ENCODE results near the gene MYL5.
"Not testable (repeated sequence)": the region's sequence is repeated elsewhere in the genome, so short reads cannot be mapped to it uniquely, and the experiment has no call there.

The MYL5 gene, protein sequence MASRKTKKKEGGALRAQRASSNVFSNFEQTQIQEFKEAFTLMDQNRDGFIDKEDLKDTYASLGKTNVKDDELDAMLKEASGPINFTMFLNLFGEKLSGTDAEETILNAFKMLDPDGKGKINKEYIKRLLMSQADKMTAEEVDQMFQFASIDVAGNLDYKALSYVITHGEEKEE

DNA sequence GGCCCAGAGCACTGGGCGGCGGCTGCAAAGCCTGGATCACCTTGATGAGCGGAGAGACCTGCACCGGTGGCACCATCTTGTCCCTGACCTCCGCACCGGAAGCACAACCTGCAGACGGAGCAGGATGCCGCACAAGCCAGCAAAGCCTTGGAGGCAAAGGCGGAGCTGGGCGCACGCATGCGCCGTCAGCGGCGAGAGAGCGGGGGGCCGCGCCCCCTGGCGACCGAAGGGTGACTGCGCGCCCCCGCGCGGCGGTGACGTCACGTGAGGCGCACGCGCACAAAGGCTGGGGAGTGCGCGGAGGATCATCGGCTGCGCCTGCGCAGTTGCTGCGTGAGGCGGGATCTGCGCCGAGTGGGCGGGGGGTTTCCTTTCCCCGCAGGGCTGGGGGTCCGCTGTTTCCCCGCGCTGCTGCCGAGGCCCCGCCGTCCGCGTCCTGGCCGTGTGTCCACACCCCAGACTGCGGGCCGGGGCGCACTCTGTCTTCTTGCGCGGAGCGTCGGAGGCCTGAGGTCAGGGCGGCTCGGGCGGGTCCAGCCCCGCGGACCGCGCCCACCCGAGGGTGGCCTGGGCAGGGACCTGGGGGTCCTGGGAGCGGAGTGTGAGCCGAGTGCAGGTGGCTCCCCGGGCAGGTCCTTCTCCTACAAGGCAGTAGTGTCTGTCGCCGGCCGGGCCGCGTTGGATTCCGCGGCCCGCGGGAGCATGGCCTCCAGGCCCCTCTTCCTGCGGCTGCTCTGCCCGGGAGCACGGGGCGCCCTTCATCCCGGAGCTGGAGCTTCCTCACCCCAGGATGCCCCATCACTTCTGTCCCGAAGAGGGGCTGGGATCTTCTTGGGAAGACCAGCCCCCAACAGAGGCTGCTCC lies at the start of gene MYL5, which contains the start of gene ATP5ME:
Gene MYL5, plus strand, starts transcription at position 371 of the 864 bp plus-strand sequence. CDS start 3,485 bp downstream, outside the sequence.
Gene ATP5ME, minus strand, starts transcription at position 105 of the 864 bp plus-strand sequence. Its CDS starts 29 bp downstream, at position 76.
- DNase-seq = peak in 55 of 56 donors; percentile 77 to 97 (median 92)

DNA sequence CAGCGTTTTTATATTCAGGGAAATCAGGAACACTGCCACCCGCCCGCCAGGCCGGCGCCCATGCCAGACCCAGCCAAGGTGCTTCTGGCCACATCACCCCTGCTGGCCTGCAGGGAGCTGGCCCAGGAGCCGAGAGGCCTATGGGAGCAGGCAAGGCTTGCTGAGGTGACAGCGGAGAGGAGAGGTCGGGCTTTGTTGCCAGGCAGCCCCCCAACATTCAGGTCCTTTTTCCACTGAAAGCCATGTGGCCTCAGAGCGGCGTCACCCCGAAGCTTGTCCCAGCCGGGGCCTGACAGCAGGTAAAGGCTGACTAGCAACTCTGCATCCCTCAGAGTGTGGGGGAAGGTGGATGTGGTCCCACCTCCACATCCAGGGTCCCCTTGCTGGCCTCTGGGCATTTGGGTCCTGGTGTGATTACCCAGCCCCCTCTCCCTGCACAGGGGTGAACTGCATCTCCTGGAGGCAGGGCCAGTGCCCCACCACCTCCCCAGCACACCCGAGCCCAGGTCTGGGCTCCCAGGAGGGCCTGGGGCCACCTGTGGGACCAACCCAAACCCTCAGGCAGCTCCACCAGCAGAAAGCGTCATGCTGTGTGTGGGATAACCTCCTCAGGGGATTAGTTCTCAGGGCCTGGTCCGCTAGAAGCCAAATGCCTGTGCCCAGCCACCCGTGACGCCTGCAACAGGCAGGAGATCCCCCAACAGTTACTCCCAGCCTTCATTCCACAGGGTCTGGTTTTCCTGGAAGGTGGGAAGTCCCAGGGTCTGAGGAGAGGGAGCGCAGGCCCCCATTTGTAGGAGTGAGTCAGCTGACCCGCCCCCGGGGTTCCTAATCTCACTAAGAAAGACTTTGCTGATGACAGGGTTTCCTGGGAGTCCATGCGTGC lies 49.4 kb upstream of the MYL5 start, which contains the start of gene PDE6B:
Gene PDE6B, plus strand, starts transcription at position 869 of the 886 bp plus-strand sequence. CDS start 54 bp downstream, outside the sequence.
- DNase-seq = no peak

DNA sequence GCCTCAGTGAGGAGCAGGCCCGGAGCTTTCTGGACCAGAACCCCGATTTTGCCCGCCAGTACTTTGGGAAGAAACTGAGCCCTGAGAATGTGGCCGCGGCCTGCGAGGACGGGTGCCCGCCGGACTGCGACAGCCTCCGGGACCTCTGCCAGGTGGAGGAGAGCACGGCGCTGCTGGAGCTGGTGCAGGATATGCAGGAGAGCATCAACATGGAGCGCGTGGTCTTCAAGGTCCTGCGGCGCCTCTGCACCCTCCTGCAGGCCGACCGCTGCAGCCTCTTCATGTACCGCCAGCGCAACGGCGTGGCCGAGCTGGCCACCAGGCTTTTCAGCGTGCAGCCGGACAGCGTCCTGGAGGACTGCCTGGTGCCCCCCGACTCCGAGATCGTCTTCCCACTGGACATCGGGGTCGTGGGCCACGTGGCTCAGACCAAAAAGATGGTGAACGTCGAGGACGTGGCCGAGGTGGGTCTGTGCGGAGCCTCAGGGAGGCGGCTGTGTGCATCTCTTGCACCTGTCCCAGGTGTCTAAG lies 48.6 kb upstream of the MYL5 start:
- DNase-seq = no peak

DNA sequence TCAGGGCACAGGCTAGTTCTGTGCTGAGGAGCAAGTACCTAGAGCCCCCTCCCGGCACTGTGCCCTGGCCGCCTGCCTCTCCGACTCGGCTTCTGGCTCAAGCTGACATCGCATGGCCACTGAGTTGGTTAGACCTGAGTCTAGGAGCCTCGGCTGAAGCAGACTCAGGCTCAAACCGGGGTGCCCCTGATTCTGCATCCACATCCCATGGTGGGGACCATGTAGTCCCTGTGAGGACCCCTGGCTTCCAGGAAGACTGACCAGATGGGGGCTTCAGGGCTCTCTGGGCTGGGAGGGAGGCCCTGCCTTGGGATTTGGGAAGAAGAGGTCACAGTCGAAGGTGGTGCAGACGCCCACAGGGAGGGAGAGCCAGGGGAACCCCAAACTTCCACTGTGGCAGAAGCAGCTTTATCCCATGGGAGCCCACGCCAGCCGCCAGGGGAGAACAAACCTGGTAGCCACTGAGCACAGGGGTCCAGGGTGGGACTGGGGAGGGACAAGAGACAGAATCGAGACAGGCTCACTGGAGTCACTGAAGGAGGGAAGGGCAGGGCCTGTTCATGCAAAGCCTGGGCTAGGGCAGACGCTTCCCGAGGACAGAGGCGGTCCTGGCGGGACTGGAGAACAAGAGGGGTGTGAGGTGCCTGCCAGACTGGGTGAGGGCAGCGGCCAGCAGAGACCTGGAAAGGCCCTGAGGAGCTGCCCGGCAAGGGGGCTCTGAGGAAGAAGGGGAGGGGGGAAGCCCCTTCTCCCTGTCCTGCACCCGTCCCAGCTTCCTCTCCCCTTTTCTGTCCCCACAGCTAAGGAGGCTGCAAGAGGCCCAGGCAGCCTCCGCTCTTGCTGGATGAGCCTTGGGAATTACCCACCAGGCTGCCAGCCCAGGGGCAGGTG lies 47.9 kb upstream of the MYL5 start:
- no peak for DNase-seq

DNA sequence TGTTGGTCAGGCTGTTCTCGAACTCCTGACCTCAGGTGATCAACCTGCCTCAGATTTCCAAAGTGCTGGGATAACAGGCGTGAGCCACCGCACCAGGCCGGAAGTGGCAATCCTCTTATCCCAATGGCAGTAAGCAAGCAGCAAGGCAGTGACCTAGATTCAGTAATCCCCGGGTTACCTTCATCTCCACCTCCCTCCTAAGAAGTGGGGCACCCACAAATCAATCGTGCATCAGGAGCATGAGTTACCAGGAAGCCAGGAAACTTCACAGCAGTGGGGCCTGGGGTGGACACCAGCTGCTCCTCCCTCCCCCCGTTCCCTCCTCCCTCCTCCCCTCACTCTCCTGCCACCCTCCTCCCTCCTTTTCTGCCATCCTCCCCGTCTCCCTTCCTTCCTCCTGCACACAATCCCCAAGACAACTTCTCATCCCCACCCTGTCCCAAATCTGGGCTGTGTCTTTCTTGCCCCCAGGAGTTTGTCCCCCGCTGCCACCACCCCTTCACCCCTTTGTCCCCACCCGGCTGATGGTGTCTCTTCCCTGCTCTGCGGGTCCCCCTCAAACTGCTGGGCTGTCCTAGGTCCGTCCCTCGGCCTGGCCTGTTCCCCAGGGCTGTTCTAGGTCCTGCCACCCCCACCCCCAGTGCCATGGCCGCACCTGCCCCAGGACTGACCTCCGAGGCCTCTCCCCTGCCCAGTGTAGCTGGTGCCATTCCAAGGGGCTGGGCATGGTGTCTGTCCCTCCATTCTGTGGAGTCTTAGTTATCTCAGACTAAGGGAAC lies 46.8 kb upstream of the MYL5 start:
- no peak for DNase-seq

DNA sequence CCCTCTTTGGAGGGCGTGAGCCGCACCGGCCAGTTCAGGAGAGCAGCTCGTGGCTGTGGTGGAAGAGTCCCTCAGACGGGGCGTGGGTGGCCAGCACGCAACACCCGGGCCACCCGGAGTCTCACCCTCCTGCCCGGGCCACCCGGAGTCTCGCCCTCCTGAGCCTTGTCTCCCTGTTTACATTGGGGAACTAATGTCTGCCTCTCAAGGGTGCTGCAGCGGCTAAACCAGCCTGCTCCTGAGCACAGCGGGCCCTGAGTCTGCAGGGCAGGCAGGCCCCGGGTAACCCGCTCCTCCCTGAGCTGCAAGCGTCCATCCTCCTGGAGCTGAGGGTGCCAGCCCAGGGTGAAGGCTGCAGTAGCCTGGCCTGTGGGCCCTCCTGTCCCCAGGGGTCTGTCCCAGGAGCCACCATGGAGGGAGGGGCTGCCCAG lies 46.0 kb upstream of the MYL5 start:
- no peak for DNase-seq

DNA sequence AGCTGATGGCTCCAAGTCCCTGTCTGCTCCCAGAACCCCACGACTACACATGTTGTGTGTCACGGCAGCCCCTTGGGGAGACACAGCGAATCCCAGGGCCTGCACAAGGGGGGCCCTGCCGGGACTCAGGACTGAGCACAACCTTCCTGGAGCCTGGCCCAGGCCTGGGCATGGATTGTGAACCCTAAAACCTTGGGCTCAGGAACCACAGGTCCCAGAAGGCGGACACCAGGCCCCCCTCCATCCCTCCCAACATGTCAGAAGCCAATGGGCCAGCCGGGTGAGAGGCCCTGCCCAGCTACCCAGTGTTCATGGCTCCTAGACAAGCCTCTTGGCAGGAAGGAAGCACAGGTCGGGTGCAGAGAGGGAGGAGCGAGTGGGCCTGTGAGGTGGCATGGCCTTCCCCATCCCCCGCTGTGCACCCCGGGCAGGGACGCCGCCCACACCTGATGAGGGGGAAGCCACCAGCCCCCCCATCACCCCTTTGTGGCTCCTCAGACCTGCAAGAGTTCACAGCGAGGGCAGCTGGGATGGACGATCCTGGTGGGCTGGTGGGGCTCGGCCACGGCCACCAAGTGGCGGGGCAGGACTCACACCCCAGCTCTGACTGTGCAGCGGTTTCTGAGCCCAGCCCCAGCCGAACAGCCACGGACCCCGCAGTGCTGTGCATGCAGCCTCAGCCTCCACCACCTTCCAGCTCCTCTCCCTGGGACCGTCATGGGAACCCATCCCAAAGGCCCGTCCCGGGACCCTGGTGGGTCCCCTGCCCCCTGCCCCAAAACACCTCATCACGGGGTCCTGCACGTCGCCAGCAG lies 45.3 kb upstream of the MYL5 start:
- no peak for DNase-seq

DNA sequence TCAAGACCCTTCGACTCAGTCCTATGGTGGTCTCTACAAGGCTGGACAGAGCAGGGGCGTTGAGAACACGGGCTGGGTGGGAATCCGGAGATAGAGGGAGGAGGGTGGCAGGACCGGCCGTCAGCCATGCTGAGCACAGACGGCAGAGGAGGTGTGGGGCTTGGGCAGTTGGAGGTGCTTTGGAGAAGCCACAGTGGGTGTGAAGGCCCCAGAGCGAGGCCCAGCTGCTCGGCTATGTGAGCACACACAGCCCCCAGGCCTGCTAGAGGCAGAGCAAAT lies 44.8 kb upstream of the MYL5 start:
- DNase-seq = no peak

DNA sequence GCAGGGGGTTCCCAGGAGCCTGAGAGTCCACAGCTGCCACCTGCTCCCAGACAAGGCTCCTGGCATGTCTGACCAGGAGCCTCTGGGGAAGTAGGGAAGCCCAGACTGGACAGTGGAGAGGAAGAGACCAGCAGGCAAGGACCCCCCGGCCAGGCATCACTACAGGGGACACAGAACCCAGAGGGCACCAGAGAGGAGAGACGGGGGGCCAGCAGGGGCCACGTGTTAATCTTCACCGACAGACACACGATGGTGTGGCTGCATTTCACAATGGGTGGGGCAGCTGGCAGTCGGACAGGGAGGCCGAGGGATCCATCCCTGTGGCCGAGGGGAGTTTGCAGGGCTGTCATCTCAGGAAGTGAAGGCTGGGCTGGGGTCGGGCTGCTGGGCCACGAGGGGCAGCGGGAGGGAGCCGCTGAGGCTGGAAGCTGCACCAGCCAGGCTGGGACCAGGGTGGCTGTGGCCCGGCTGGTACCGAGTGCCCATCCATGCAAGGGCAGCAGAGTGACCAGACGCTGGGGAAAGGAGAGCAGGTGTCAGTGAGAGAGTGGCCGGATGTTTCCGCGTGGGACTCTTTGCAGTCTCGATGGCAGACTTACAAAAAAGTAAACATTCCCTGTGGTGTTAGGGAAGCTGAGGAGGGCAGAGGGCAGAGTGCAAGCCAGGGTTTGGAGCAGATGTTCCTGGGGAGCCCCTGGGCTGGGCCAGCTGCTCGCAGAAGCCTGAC lies 44.3 kb upstream of the MYL5 start:
- DNase-seq = no peak

DNA sequence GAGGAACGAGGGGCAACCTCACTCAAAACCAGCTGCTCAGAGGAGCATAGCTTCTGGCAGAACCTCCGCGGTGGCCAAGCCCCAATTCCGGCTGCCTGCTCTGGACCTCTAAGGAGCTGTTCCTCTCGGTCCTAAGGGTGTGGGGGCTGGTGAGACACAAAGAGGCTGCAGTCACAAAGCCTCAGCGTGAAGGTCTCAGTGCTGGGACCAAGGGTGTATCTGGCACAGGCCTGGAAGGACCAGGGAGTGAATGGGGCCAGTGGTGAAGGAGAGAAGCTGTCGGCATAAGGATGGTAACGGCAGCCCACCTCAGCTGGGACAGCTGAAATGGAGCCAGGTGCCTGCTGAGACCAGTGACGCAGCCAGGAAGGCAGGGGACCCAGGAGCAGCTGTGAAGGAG lies 43.7 kb upstream of the MYL5 start:
- DNase-seq = no peak

DNA sequence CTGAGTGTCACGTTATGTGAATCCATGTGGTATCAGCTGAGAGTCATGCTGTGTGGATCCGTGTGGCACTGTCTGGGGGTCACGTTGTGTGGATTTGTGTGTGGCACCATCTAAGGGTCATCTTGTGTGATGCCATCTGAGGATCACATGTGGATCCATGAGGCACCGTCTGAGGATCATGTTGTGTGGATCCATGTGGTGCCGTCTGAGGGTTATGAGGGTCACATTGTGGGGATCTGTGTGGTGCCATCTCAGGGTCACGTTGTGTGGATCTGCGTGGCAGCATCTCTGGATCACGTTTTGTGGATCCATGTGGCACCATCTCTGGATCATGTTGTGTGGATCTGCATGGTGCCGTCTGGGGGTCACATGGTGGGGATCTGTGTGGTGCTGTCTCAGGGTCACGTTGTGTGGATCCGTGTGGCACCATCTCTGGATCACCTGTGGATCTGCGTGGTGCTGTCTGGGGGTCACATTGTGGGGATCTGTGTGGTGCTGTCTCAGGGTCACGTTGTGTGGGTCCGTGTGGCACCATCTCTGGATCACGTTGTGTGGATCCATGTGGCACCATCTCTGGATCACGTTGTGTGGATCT lies 42.0 kb upstream of the MYL5 start:
- no peak for DNase-seq

DNA sequence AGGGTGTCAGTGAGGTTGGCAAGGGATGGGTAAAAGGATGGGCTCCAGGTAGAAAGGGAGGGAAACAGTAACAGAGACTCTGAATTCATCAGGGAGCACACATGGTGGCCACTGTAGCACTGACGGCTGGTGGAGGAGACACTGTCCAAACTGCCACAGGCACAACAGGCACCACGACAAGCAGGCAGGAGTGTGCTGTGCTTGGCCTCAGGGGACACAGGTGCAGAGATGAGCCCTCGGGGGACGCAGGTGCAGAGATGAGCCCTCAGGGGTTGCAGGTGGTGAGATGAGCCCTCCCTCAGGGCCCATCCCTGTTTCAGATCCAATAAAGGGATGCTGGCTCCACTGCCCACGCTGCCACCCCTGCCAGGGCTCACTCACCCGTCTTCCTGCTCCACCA lies 41.4 kb upstream of the MYL5 start:
- no peak for DNase-seq

DNA sequence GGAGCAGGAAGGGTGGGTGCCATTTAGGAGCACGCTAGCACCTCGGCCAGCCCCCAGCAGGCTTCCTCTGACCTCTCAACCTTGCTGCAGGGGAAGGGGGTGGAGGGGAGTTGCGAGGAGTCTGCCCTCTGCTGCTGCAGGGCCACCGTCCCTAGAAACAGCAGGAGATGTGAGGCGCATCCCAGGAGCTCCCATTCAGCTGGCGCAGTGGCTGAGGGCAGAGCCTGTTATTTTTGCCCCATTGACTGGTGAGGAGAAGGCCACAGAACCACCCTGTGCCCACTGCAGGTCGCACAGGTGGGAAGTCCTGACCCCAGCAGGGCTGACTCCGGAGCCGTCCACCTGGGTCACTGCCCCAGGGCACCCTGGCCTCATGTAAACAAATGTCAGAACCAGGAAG lies 40.9 kb upstream of the MYL5 start:
- no peak for DNase-seq

DNA sequence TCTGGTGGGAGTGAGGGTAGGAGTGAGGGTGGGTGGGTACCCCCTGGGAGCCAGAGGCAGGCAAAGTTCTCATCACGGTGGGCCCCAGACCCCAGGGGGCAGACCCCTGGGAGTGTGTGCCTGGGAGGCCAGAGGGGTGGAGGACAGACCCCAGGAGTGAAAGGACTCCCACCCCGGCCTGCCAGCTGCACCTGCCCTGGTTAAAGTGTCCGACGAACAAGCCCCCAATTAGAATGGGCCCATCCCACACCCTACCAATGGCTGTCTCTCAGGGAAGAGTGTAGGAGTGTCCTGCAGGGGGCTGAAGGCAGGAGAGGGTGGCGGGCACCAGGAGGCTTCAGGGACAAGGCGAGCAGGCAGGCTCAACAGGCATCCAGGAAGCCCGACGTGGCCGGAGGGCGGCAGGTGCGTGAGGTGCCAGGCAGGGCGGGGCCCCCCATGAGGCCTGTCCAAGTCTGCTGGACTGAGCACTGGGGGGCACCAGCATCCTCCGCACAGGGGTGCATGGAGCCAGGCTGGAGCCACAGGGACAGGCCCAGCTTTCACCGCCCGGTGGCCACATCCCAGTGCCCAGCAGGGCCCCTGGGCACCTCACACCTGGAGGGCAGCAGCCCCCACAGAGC lies 40.3 kb upstream of the MYL5 start:
- no peak for DNase-seq

DNA sequence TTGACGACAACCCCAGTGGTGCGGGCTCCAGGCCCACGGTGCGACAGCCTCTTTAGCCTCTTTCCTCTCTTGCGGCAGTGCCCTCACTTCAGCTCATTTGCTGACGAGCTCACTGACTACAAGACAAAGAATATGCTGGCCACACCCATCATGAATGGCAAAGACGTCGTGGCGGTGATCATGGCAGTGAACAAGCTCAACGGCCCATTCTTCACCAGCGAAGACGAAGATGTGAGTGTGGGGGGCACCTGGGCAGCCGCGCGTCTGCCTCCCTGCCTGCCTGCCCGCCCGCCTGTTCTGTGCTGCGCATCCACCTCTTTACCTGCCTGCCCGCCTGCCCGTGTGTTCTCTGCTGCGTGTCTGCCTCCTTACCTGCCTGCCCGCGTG lies 39.8 kb upstream of the MYL5 start:
- no peak for DNase-seq

DNA sequence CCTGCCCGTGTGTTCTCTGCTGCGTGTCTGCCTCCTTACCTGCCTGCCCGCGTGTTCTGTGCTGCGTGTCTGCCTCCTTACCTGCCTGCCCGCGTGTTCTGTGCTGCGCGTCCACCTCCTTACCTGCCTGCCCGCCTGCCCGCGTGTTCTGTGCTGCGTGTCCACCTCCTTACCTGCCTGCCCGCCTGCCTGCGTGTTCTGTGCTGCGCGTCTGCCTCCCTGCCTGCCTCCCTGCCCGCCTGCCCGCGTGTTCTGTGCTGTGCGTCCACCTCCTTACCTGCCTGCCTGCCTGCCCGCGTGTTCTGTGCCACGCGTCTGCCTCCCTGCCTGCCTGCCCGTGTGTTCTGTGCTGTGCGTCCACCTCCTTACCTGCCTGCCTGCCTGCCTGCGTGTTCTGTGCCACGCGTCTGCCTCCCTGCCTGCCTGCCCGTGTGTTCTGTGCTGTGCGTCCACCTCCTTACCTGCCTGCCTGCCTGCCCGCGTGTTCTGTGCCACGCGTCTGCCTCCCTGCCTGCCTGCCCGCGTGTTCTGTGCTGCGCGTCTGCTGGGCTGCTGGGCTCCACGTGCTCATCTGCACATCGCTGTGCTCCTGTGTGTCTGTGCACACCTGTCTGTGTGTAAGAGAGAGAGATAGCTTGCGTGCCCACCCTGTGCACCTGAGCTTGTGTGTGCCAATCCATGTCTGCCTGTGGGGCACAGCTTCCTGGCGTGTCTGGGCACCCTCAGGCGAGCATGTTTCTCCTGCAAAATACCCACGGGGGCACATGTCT lies 39.1 kb upstream of the MYL5 start:
- DNase-seq = not testable (repeated sequence)

Data from amygdala (tissue), 56 donors.